ENCODE measurements around the gene CIBAR2. TPM values are rescaled to one million over a fixed set of nuclear protein-coding genes. Genes with fewer than 3 reads are reported as not detected.

CIBAR2 gene
- total RNA-seq, 1 donor from 2014 or later = 4.9 TPM

DNA sequence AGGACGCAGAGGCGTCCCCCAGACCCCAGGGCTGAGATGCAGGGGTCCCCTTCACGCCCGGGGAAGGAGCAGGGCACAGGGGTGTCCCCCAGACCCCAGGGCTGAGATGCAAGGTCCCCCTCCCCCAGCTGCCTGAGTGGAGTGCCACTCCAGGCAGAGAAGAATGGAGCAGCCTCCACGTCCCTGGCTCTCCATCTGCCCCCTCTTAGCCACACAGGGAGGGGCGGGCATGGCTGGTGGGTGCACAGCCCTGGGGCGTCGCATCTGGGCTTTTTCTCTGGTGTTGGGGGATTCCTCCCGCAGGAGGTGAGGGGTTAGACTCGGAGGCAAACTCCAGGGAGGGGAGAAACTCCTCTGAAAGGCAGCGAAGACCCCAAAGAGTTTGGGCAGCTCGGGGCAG is 17.5 kb downstream of the CIBAR2 start:
- H3K36me3 Mint-ChIP-seq = no peaks in the 10 kb centered on the region
- TF ChIP-seq, protein P1, sequence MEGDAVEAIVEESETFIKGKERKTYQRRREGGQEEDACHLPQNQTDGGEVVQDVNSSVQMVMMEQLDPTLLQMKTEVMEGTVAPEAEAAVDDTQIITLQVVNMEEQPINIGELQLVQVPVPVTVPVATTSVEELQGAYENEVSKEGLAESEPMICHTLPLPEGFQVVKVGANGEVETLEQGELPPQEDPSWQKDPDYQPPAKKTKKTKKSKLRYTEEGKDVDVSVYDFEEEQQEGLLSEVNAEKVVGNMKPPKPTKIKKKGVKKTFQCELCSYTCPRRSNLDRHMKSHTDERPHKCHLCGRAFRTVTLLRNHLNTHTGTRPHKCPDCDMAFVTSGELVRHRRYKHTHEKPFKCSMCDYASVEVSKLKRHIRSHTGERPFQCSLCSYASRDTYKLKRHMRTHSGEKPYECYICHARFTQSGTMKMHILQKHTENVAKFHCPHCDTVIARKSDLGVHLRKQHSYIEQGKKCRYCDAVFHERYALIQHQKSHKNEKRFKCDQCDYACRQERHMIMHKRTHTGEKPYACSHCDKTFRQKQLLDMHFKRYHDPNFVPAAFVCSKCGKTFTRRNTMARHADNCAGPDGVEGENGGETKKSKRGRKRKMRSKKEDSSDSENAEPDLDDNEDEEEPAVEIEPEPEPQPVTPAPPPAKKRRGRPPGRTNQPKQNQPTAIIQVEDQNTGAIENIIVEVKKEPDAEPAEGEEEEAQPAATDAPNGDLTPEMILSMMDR (conservative IDR thresholded peaks at IDR 0.05) = no peak
- H3K4me3 Mint-ChIP-seq = no peak overlapping the region
- no peak for DNase-seq (ENCODE audit: extremely low spot score, unreplicated experiment)
- H3K9me3 Mint-ChIP-seq = no peaks in the 10 kb centered on the region
- H3K27me3 Mint-ChIP-seq = no peaks in the 10 kb centered on the region
- H3K4me1 Mint-ChIP-seq (ENCODE audit: unreplicated experiment) = peaks cover 9% of the 10 kb centered on the region
- no peak overlapping the region for H3K27ac Mint-ChIP-seq

GRCh38 chr16:85094176-85094805 is 18.0 kb downstream of the CIBAR2 start:
- Mint-ChIP-seq H3K9me3 (no peaks in the 10 kb centered on the region), H3K4me1 (ENCODE audit: unreplicated experiment) (peaks cover 11% of the 10 kb centered on the region), H3K27me3 (no peaks in the 10 kb centered on the region), H3K4me3 (no peak overlapping the region), H3K36me3 (no peaks in the 10 kb centered on the region), H3K27ac (no peak overlapping the region)
- TF ChIP-seq, protein P1 (conservative IDR thresholded peaks at IDR 0.05) = no peak
- DNase-seq (ENCODE audit: extremely low spot score, unreplicated experiment) = no peak

DNA sequence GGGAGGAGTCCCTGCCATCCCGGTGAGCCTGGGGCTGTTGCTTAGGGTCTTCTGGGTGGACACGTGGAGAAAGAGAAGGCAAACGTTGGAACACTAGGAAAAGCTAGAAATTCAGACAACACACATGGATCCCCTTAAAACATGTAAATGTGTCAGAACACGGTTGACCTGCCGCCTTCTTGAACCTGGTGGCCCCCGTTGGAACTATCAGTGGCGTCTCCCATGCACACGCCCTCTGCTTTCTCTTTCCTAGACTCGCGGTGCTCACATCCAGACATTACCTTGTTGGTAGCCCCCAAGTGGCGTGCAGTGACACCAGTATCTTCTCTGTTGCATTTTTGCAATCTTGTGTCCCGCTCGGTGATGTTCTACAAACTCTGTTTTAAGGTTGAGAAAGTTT is 18.6 kb downstream of the CIBAR2 start:
- TF ChIP-seq, protein P1 (conservative IDR thresholded peaks at IDR 0.05) = no peak
- DNase-seq (ENCODE audit: extremely low spot score, unreplicated experiment) = no peak
- Mint-ChIP-seq H3K4me1 (ENCODE audit: unreplicated experiment) (peaks cover 11% of the 10 kb centered on the region), H3K36me3 (no peaks in the 10 kb centered on the region), H3K27ac (no peak overlapping the region), H3K27me3 (no peaks in the 10 kb centered on the region), H3K4me3 (no peak overlapping the region), H3K9me3 (no peaks in the 10 kb centered on the region)

DNA sequence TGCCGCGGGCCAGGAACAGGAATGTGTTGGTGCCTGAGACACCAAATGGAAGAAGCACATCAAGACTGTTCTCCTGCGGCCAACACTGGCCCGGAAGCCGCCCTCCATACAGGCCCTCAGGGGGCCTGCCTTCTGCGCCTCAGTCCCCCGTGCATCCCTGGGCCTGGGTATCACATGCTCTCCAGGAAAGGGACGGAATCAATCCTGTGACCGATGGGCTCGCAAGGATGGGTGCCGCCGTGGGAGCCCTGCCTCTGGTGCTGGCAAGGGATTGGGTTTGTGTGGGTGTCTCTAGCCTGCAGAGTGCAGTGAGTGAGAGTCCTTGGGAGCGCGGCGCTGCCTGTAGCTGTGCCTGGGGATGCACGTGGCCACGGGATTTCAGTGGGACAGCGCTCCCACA is 19.4 kb downstream of the CIBAR2 start:
- Mint-ChIP-seq H3K4me3 (no peak overlapping the region), H3K27me3 (no peaks in the 10 kb centered on the region), H3K9me3 (no peaks in the 10 kb centered on the region), H3K36me3 (no peaks in the 10 kb centered on the region), H3K27ac (no peak overlapping the region), H3K4me1 (ENCODE audit: unreplicated experiment) (peaks cover 11% of the 10 kb centered on the region)
- TF ChIP-seq, protein P1 (conservative IDR thresholded peaks at IDR 0.05) = no peak
- no peak for DNase-seq (ENCODE audit: extremely low spot score, unreplicated experiment)

DNA sequence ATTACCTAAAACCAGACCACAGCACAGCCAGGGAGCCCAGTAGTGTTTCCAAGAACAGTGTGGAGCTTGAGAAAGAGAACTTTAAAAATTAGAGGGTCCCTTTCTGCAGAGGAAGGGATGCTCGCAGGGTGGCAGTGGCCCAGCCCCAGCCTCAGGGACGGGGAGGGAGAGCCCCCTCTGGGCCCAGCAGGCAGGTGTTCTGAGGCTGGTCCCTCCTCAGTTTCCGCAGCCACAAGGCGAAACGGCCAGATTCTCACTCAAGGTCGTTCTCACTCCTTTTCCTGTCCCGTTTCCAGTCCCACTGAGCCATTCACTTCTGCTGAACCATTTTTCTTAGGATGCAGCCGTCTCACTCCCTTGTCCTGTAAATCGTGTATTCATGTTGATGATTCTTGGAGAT is 20.0 kb downstream of the CIBAR2 start:
- peaks cover 11% of the 10 kb centered on the region for H3K4me1 Mint-ChIP-seq (ENCODE audit: unreplicated experiment)
- H3K9me3 Mint-ChIP-seq = no peaks in the 10 kb centered on the region
- TF ChIP-seq, protein P1 (conservative IDR thresholded peaks at IDR 0.05) = no peak
- DNase-seq (ENCODE audit: extremely low spot score, unreplicated experiment) = no peak
- no peaks in the 10 kb centered on the region for H3K36me3 Mint-ChIP-seq
- H3K27ac Mint-ChIP-seq = no peak overlapping the region
- no peak overlapping the region for H3K4me3 Mint-ChIP-seq
- no peaks in the 10 kb centered on the region for H3K27me3 Mint-ChIP-seq

GRCh38 chr16:85091522-85091910 is 20.8 kb downstream of the CIBAR2 start:
- H3K27me3 Mint-ChIP-seq = no peaks in the 10 kb centered on the region
- no peaks in the 10 kb centered on the region for H3K9me3 Mint-ChIP-seq
- TF ChIP-seq, protein P1 (conservative IDR thresholded peaks at IDR 0.05) = no peak
- no peak overlapping the region for H3K4me3 Mint-ChIP-seq
- no peaks in the 10 kb centered on the region for H3K36me3 Mint-ChIP-seq
- H3K4me1 Mint-ChIP-seq (ENCODE audit: unreplicated experiment) = peaks cover 11% of the 10 kb centered on the region
- no peak overlapping the region for H3K27ac Mint-ChIP-seq
- DNase-seq (ENCODE audit: extremely low spot score, unreplicated experiment) = no peak

All from type B pancreatic cell (in vitro differentiated cells).